ENCODE results near the gene PARP16.

The PARP16 gene

GRCh38 chr15:65310431-65311137, 23.9 kb upstream of the PARP16 start:
- H3K9ac ChIP-seq (ENCODE audit: low read length), result no peak overlapping the region
- no peaks in the 10 kb centered on the region for H3K79me2 ChIP-seq (ENCODE audit: insufficient read depth, low read length)
- H2AFZ ChIP-seq (ENCODE audit: low read length), result no peak overlapping the region
- no peaks in the 10 kb centered on the region for H3K36me3 ChIP-seq (ENCODE audit: insufficient read depth, low read length)
- H3K9me2 ChIP-seq (ENCODE audit: low read depth, low read length), result no peaks in the 10 kb centered on the region
- no peaks in the 10 kb centered on the region for H4K20me1 ChIP-seq (ENCODE audit: insufficient read depth, low read length)
- H3K4me1 ChIP-seq (ENCODE audit: insufficient read depth, low read length, severe bottlenecking), result peaks cover 3% of the 10 kb centered on the region
- H3K27ac ChIP-seq (ENCODE audit: low read depth, low read length, poor library complexity, severe bottlenecking), result no peak overlapping the region
- H3F3A ChIP-seq (ENCODE audit: insufficient read depth, low read length), result no peaks in the 10 kb centered on the region
- H3K4me3 ChIP-seq (ENCODE audit: low read depth, low read length, poor library complexity, severe bottlenecking), result no peak overlapping the region
- no peaks in the 10 kb centered on the region for H3K9me3 ChIP-seq (ENCODE audit: low read length)
- no peak overlapping the region for H3K4me2 ChIP-seq (ENCODE audit: low read length)
- TF ChIP-seq EZH2 (IDR thresholded peaks at IDR 0.05; ENCODE audit: borderline replicate concordance, low read length), result no peak
- TF ChIP-seq CTCF (IDR thresholded peaks at IDR 0.05; ENCODE audit: low read length), result no peak
- no peaks in the 10 kb centered on the region for H3K27me3 ChIP-seq (ENCODE audit: insufficient read depth, low read length)

- H3F3A ChIP-seq (ENCODE audit: insufficient read depth, low read length), result peaks cover 4% of the 10 kb centered on the region
- no peak overlapping the region for H3K4me3 ChIP-seq (ENCODE audit: low read depth, low read length, poor library complexity, severe bottlenecking)
- no peak overlapping the region for H2AFZ ChIP-seq (ENCODE audit: low read length)
- peaks cover 9% of the 10 kb centered on the region for H3K4me1 ChIP-seq (ENCODE audit: insufficient read depth, low read length, severe bottlenecking)
- H3K36me3 ChIP-seq (ENCODE audit: insufficient read depth, low read length), result no peaks in the 10 kb centered on the region
- H3K27me3 ChIP-seq (ENCODE audit: insufficient read depth, low read length), result no peaks in the 10 kb centered on the region
- H4K20me1 ChIP-seq (ENCODE audit: insufficient read depth, low read length), result no peaks in the 10 kb centered on the region
- H3K9ac ChIP-seq (ENCODE audit: low read length), result no peak overlapping the region
- H3K4me2 ChIP-seq (ENCODE audit: low read length), result no peak overlapping the region
- no peak overlapping the region for H3K27ac ChIP-seq (ENCODE audit: low read depth, low read length, poor library complexity, severe bottlenecking)
- TF ChIP-seq EZH2 (IDR thresholded peaks at IDR 0.05; ENCODE audit: borderline replicate concordance, low read length) (no peak), CTCF (IDR thresholded peaks at IDR 0.05; ENCODE audit: low read length) (no peak)
- H3K79me2 ChIP-seq (ENCODE audit: insufficient read depth, low read length), result no peaks in the 10 kb centered on the region
- H3K9me2 ChIP-seq (ENCODE audit: low read depth, low read length), result no peaks in the 10 kb centered on the region
- H3K9me3 ChIP-seq (ENCODE audit: low read length), result no peaks in the 10 kb centered on the region
These were observed 23.3 kb upstream of the PARP16 start for GRCh38 chr15:65309882-65310418.

GRCh38 chr15:65307978-65308377, 21.3 kb upstream of the PARP16 start:
- no peaks in the 10 kb centered on the region for H3K27me3 ChIP-seq (ENCODE audit: insufficient read depth, low read length)
- no peaks in the 10 kb centered on the region for H4K20me1 ChIP-seq (ENCODE audit: insufficient read depth, low read length)

More at GRCh38 chr15:65307978-65308377, 21.3 kb upstream of the PARP16 start:
- no peak overlapping the region for H2AFZ ChIP-seq (ENCODE audit: low read length)
- H3K36me3 ChIP-seq (ENCODE audit: insufficient read depth, low read length), result no peaks in the 10 kb centered on the region
- peaks cover 6% of the 10 kb centered on the region for H3F3A ChIP-seq (ENCODE audit: insufficient read depth, low read length)
- no peak overlapping the region for H3K4me2 ChIP-seq (ENCODE audit: low read length)
- peaks cover 19% of the 10 kb centered on the region for H3K4me1 ChIP-seq (ENCODE audit: insufficient read depth, low read length, severe bottlenecking)
- no peak overlapping the region for H3K4me3 ChIP-seq (ENCODE audit: low read depth, low read length, poor library complexity, severe bottlenecking)
- no peak for TF ChIP-seq CTCF (IDR thresholded peaks at IDR 0.05; ENCODE audit: low read length)
- no peak for TF ChIP-seq EZH2 (IDR thresholded peaks at IDR 0.05; ENCODE audit: borderline replicate concordance, low read length)
- H3K9ac ChIP-seq (ENCODE audit: low read length), result no peak overlapping the region
- no peak overlapping the region for H3K27ac ChIP-seq (ENCODE audit: low read depth, low read length, poor library complexity, severe bottlenecking)
- no peaks in the 10 kb centered on the region for H3K79me2 ChIP-seq (ENCODE audit: insufficient read depth, low read length)
- no peaks in the 10 kb centered on the region for H3K9me2 ChIP-seq (ENCODE audit: low read depth, low read length)
- H3K9me3 ChIP-seq (ENCODE audit: low read length), result no peaks in the 10 kb centered on the region
